Trophoblast cell (in vitro differentiated cells and primary cell): ENCODE results near the gene KCNMB3.

Experiments
- DNase-seq, 2 donors: peaks; one replicate each; pipeline ENCODE4 v3.0.0-alpha.2; 2016
- H2AFZ ChIP-seq: 2 replicates; pipeline ENCODE4 v1.6.1; 2013; ENCODE audit warnings: low read length, moderate library complexity, mild to moderate bottlenecking; ENCODE audit not compliant: insufficient read depth, poor library complexity
- H2AK5ac ChIP-seq: 2 replicates; pipeline ENCODE4 v1.6.1; 2013; ENCODE audit warnings: mild to moderate bottlenecking, low read length
- H2BK120ac ChIP-seq: 2 replicates; pipeline ENCODE4 v1.6.1; 2013; ENCODE audit warnings: low read length, mild to moderate bottlenecking, moderate library complexity; ENCODE audit not compliant: insufficient read depth, poor library complexity
- H2BK12ac ChIP-seq: 2 replicates; pipeline ENCODE4 v1.6.1; 2013; ENCODE audit warnings: mild to moderate bottlenecking, low read length, moderate library complexity
- H2BK5ac ChIP-seq: 2 replicates; pipeline ENCODE4 v1.6.1; 2013; ENCODE audit warnings: low read length, low read depth, moderate library complexity, mild to moderate bottlenecking; ENCODE audit not compliant: poor library complexity
- H3K14ac ChIP-seq: 2 replicates; pipeline ENCODE4 v1.6.1; 2013; ENCODE audit warnings: mild to moderate bottlenecking, low read length
- H3K18ac ChIP-seq: 2 replicates; pipeline ENCODE4 v1.6.1; 2013; ENCODE audit warnings: mild to moderate bottlenecking, low read length
- H3K23ac ChIP-seq: 2 replicates; pipeline ENCODE4 v1.6.1; 2013; ENCODE audit warnings: low read length
- H3K27ac ChIP-seq: 2 replicates; pipeline ENCODE4 v1.5.1; 2013; ENCODE audit warnings: low read depth, mild to moderate bottlenecking, inconsistent platforms, low read length, moderate library complexity
- H3K27me3 ChIP-seq: 2 replicates; pipeline ENCODE4 v1.6.1; 2013; ENCODE audit warnings: inconsistent platforms, mild to moderate bottlenecking, low read length, moderate library complexity; ENCODE audit not compliant: insufficient read depth
- H3K36me3 ChIP-seq, 2 experiments: 1 replicate in 1 of 2; 2 replicates in 1 of 2; pipeline ENCODE4 v1.6.1; 2013; ENCODE audit warnings: low read length in 2 of 2, mild to moderate bottlenecking in 2 of 2, moderate library complexity in 1 of 2; ENCODE audit not compliant: insufficient read depth in 2 of 2, control insufficient read depth in 1 of 2
- H3K4ac ChIP-seq: 2 replicates; pipeline ENCODE4 v1.6.1; 2013; ENCODE audit warnings: low read depth, mild to moderate bottlenecking, low read length, moderate library complexity
- H3K4me1 ChIP-seq, 2 experiments: 1 replicate in 1 of 2; 2 replicates in 1 of 2; pipeline ENCODE4 v1.6.1; 2013; ENCODE audit warnings: low read length in 2 of 2, mild to moderate bottlenecking in 2 of 2, moderate library complexity in 1 of 2; ENCODE audit not compliant: insufficient read depth in 2 of 2, control insufficient read depth in 1 of 2
- H3K4me2 ChIP-seq: 2 replicates; pipeline ENCODE4 v1.6.1; 2013; ENCODE audit warnings: inconsistent platforms, mild to moderate bottlenecking, low read length, moderate library complexity
- H3K4me3 ChIP-seq: 2 replicates; pipeline ENCODE4 v1.5.1; 2013; ENCODE audit warnings: mild to moderate bottlenecking, low read depth, low read length, inconsistent platforms
- H3K79me1 ChIP-seq: one replicate; pipeline ENCODE4 v1.6.1; 2013; ENCODE audit warnings: low read length
- H3K79me2 ChIP-seq: 2 replicates; pipeline ENCODE4 v1.6.1; 2013; ENCODE audit warnings: low read length, mild to moderate bottlenecking; ENCODE audit not compliant: control insufficient read depth, insufficient read depth, poor library complexity
- H3K9ac ChIP-seq: 2 replicates; pipeline ENCODE4 v1.6.1; 2013; ENCODE audit warnings: mild to moderate bottlenecking, low read length
- H3K9me3 ChIP-seq: 2 replicates; pipeline ENCODE4 v1.6.1; 2013; ENCODE audit warnings: low read depth, mild to moderate bottlenecking, control low read depth, inconsistent platforms, low read length; ENCODE audit not compliant: insufficient read depth
- H4K12ac ChIP-seq: 2 replicates; pipeline ENCODE4 v1.6.1; 2013; ENCODE audit warnings: low read depth, mild to moderate bottlenecking, low read length, moderate library complexity
- H4K8ac ChIP-seq: 2 replicates; pipeline ENCODE4 v1.6.1; 2013; ENCODE audit warnings: low read depth, mild to moderate bottlenecking, low read length, moderate library complexity
- H4K91ac ChIP-seq: one replicate; pipeline ENCODE4 v1.6.1; 2013; ENCODE audit warnings: low read depth, mild to moderate bottlenecking, low read length, moderate library complexity
- WGBS: extraction: QIAGEN DNeasy Blood & Tissue Kit; methylation state at CpG from one replicate; pipeline ENCODE4 v1.1.7; 2013; ENCODE audit warnings: missing lambda C conversion rate; ENCODE audit not compliant: insufficient read length, insufficient coverage; ENCODE audit errors: extremely low coverage; 5-methylcytosine and 5-hydroxymethylcytosine counted together

The KCNMB3 gene

DNA sequence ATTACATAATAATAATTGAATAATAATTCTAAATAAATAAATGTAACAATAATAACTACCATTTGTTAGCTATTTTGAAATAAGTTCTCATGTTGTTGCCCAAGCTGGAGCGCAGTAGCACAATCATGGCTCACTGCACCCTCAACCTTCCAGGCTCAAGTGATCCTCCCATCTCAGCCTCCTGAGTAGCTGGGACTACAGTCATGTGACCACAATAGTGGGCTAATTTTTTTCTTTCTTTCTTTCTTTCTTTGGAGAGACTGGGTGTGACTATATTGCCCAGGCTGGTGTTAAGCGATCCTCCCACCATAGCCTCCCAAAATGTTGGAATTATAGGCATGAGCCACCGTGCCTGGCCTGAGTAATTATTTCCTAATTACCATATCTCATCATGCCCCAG is 30.9 kb upstream of the KCNMB3 start:
- Histone ChIP-seq H3K27ac (no peak overlapping the region), H3K36me3 (no peaks in the 10 kb centered on the region), H4K12ac (no peak overlapping the region), H3K14ac (no peak overlapping the region), H3K79me1 (no peaks in the 10 kb centered on the region), H2AFZ (no peak overlapping the region), H4K8ac (no peak overlapping the region), H2AK5ac (no peak overlapping the region), H3K4me1 (peaks cover 0 to 2% of the 10 kb centered on the region in 2 experiments), H3K4ac (no peak overlapping the region), H3K4me3 (no peak overlapping the region), H4K91ac (no peak overlapping the region), H3K79me2 (no peaks in the 10 kb centered on the region), H3K23ac (no peak overlapping the region), H3K27me3 (no peaks in the 10 kb centered on the region), H2BK12ac (no peak overlapping the region), H2BK5ac (no peak overlapping the region), H3K4me2 (no peak overlapping the region), H3K9me3 (no peaks in the 10 kb centered on the region), H3K18ac (no peak overlapping the region), H3K9ac (no peak overlapping the region), H2BK120ac (no peak overlapping the region)
- no peak for DNase-seq
- no CpG with 5 or more reads among the region's 3 CpGs for WGBS

- Histone ChIP-seq H2AFZ (no peak overlapping the region), H4K91ac (no peak overlapping the region), H3K9ac (no peak overlapping the region), H4K12ac (no peak overlapping the region), H3K36me3 (no peaks in the 10 kb centered on the region), H2BK12ac (no peak overlapping the region), H3K18ac (no peak overlapping the region), H3K79me2 (no peaks in the 10 kb centered on the region), H3K9me3 (no peaks in the 10 kb centered on the region), H3K14ac (no peak overlapping the region), H3K4me3 (no peak overlapping the region), H3K4me2 (no peak overlapping the region), H4K8ac (no peak overlapping the region), H3K27ac (no peak overlapping the region), H3K27me3 (no peaks in the 10 kb centered on the region), H3K4me1 (peaks cover 0 to 2% of the 10 kb centered on the region in 2 experiments), H2BK5ac (no peak overlapping the region), H3K23ac (no peak overlapping the region), H3K79me1 (no peaks in the 10 kb centered on the region), H3K4ac (no peak overlapping the region), H2AK5ac (no peak overlapping the region), H2BK120ac (no peak overlapping the region)
- no peak for DNase-seq
- no CpG with 5 or more reads among the region's 1 CpG for WGBS
Measured at GRCh38 chr3:179279837-179280236, 28.9 kb upstream of the KCNMB3 start.

DNA sequence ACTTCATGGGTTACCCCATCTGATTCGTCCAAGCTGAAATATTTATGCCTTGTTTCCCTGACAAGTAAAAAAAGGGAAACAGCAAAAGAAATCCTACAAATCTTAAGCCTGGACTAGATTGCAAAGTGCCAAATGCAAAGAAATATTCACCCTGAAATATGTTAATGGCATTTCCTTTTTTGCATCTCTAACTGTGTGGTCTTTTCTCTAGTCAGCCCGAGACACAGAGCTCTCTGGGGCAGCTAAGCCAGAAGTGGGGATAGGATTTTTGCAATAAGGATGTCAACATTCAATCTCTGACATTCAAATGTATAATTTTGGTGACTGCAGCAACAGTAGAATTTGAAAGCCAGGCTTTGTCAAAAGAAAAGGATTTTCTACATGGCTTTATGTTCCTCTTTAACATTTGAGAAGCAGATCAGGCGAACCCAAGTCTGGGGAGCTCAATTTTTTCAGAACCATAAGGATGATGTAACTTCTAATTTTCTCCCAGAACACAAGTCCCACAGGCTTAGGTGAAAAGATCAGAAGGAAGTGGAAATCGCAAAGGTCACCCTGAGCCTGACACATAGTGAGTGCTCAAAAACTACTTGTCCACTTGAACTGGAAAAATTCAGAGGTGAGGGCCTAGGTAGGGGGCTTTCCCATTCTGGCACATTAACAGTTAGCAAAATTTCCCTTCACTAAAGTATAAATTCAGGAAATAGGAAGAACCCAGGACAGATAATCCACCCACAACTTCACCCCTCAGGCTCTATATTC is 28.2 kb upstream of the KCNMB3 start:
- Histone ChIP-seq H4K91ac (no peak overlapping the region), H2AK5ac (no peak overlapping the region), H3K4me2 (no peak overlapping the region), H3K4me1 (peaks cover 0 to 2% of the 10 kb centered on the region in 2 experiments), H4K12ac (no peak overlapping the region), H4K8ac (no peak overlapping the region), H2AFZ (no peak overlapping the region), H3K4me3 (no peak overlapping the region), H3K36me3 (no peaks in the 10 kb centered on the region), H2BK5ac (no peak overlapping the region), H2BK120ac (no peak overlapping the region), H3K9me3 (no peaks in the 10 kb centered on the region), H3K18ac (no peak overlapping the region), H3K27me3 (no peaks in the 10 kb centered on the region), H3K79me2 (no peaks in the 10 kb centered on the region), H3K79me1 (no peaks in the 10 kb centered on the region), H3K27ac (no peak overlapping the region), H2BK12ac (no peak overlapping the region), H3K9ac (no peak overlapping the region), H3K14ac (no peak overlapping the region), H3K23ac (no peak overlapping the region), H3K4ac (no peak overlapping the region)
- no CpG with 5 or more reads among the region's 4 CpGs for WGBS
- no peak for DNase-seq

GRCh38 chr3:179278151-179278550 is 27.2 kb upstream of the KCNMB3 start:
- Histone ChIP-seq H2BK5ac (no peak overlapping the region), H4K91ac (no peak overlapping the region), H3K4me2 (no peak overlapping the region), H3K79me1 (no peaks in the 10 kb centered on the region), H3K27ac (no peak overlapping the region), H3K4me3 (no peak overlapping the region), H3K36me3 (no peaks in the 10 kb centered on the region), H3K14ac (no peak overlapping the region), H3K79me2 (no peaks in the 10 kb centered on the region), H3K9ac (no peak overlapping the region), H4K8ac (no peak overlapping the region), H3K9me3 (no peaks in the 10 kb centered on the region), H3K27me3 (no peaks in the 10 kb centered on the region), H2BK120ac (no peak overlapping the region), H2BK12ac (no peak overlapping the region), H2AFZ (no peak overlapping the region), H3K18ac (no peak overlapping the region), H3K4ac (no peak overlapping the region), H2AK5ac (no peak overlapping the region), H3K4me1 (peaks cover 0 to 2% of the 10 kb centered on the region in 2 experiments), H4K12ac (no peak overlapping the region), H3K23ac (no peak overlapping the region)
- WGBS: no CpG with 5 or more reads among the region's 1 CpG
- no peak for DNase-seq
